Esophagus (tissue), 2 donors: ENCODE data around the gene CARD10. TPM values are rescaled to one million over a fixed set of nuclear protein-coding genes. Genes with fewer than 3 reads are reported as not detected.

Experiments used
- H3K27ac ChIP-seq, 2 donors: one replicate each; pipeline ENCODE4 v1.5.1; 2013; ENCODE audit warnings: low read depth in 2 of 2, mild to moderate bottlenecking in 2 of 2, inconsistent platforms in 1 of 2, low read length in 1 of 2, moderate library complexity in 1 of 2
- H3K27me3 ChIP-seq, 2 donors: one replicate each; pipeline ENCODE4 v1.6.1; 2013; ENCODE audit warnings: low read length in 2 of 2, control low read depth in 1 of 2, mild to moderate bottlenecking in 1 of 2; ENCODE audit not compliant: insufficient read depth in 2 of 2, control insufficient read depth in 1 of 2
- H3K36me3 ChIP-seq, 2 donors: one replicate each; pipeline ENCODE4 v1.6.1; 2013; ENCODE audit warnings: low read length in 1 of 2; ENCODE audit not compliant: control insufficient read depth in 2 of 2, insufficient read depth in 2 of 2
- H3K4me1 ChIP-seq, 2 donors: one replicate each; pipeline ENCODE4 v1.6.1; 2013; ENCODE audit warnings: low read length in 1 of 2; ENCODE audit not compliant: control insufficient read depth in 2 of 2, insufficient read depth in 2 of 2
- H3K4me3 ChIP-seq, 2 donors: one replicate each; pipeline ENCODE4 v1.5.1; 2013; ENCODE audit warnings: low read length in 2 of 2, mild to moderate bottlenecking in 2 of 2, low read depth in 1 of 2, moderate library complexity in 1 of 2
- H3K9me3 ChIP-seq, 2 donors: one replicate each; pipeline ENCODE4 v1.6.1; 2013; ENCODE audit warnings: mild to moderate bottlenecking in 2 of 2, low read depth in 1 of 2, low read length in 1 of 2, moderate library complexity in 1 of 2; ENCODE audit not compliant: control insufficient read depth in 2 of 2, insufficient read depth in 1 of 2
- WGBS, 2 donors: extraction: QIAGEN DNeasy Blood & Tissue Kit; methylation state at CpG; one replicate each; pipeline ENCODE4 v1.1.7; 2013; 5-methylcytosine and 5-hydroxymethylcytosine counted together
- polyA plus RNA-seq, 2 donors: library from polyadenylated mRNA; stranded (reverse); fragments of 200-250 nt; gene quantifications; one replicate each; pipeline ENCODE4 v1.2.3, GENCODE V29; 2013
- donor health status: healthy with polysubstance abuse.
- donor health status: Bipolar disorder and iron deficiency.

CARD10 gene
- polyA plus RNA-seq, 2 donors: 13.0 to 13.1 TPM

DNA sequence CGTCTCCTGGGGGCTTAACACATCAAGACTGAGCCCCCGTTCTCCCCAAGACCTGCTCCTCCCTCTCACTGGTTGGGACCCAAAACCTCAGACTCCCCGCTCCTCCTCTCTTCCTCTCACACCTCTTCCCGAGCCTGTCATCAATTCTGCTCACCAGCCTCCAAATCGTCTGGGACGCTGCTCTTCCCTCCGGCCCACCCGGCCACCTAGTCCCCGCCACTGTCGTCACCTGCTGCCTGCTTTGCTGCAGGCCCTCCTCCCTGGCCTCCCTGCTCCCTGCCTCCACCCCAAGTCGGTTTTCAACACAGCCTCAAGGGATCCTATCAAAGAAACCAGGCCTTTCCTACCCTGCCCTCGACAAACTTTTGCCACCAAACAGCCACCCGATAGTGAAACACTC is 36.2 kb downstream of the CARD10 start:
- no peak overlapping the region for H3K4me3 ChIP-seq
- WGBS, 2 donors: 72 to 73% methylated on average over 13 of the region's 13 CpGs
- H3K27ac ChIP-seq: no peak overlapping the region
- H3K36me3 ChIP-seq: peaks cover 0 to 4% of the 10 kb centered on the region in 2 donors
- no peaks in the 10 kb centered on the region for H3K27me3 ChIP-seq
- peaks cover 0 to 13% of the 10 kb centered on the region in 2 donors for H3K4me1 ChIP-seq
- H3K9me3 ChIP-seq: no peaks in the 10 kb centered on the region

DNA sequence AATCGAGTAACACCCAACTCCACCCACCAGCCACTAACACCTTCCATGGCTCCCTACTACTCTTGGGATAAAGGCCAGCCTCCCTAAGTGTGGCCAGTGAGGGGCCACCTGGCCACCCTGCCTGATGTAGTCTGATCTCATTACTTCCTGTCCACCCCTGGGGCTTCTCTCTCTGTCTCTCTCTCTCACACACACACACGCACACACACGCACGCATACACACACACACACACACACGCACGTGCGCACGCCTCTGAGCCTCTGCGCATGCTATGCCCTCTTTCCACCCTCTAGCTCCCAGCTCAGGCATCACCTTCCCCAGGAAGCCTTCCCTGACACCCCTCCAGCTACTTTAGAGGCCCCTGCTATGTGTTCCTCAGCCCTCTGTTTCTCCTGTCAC is 37.0 kb downstream of the CARD10 start:
- 78 to 86% methylated on average over 9 of the region's 9 CpGs for WGBS, 2 donors
- no peaks in the 10 kb centered on the region for H3K9me3 ChIP-seq

DNA sequence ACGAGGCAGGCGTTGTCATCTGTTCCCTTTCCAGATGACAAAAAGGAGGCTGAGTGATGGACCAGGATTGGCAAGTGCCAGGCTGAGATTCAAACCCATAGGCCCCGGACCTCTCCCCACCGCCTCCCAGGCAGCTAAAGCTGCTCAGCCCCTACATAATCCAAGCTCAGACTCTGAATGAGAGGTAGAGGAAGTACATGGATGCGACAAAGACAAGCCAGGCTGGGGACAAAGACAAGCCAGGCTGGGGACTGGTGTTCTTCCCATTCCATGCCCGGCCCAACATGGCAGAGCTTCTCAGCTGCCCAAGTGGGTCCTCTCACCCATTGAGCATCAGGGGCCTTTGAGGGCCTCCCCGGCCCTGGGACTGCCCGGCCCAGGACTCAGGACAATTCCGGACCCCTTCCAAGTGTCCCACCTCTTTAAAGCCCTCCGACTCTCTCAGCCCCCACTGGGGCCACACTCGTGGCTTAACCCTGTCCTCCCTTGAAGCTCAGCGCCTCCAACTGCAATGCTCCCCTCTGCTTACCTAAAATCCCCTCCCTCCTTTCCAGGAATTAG is 37.8 kb downstream of the CARD10 start:
- Histone ChIP-seq H3K4me3 (no peak overlapping the region), H3K27me3 (no peaks in the 10 kb centered on the region), H3K9me3 (no peaks in the 10 kb centered on the region), H3K27ac (no peak overlapping the region), H3K36me3 (peaks cover 0 to 4% of the 10 kb centered on the region in 2 donors), H3K4me1 (peaks cover 0 to 8% of the 10 kb centered on the region in 2 donors)
- 83 to 84% methylated on average over 12 of the region's 12 CpGs for WGBS, 2 donors

More for the DNA sequence above, 37.0 kb downstream of the CARD10 start:
- Histone ChIP-seq H3K36me3 (peaks cover 0 to 4% of the 10 kb centered on the region in 2 donors), H3K27ac (no peak overlapping the region), H3K4me3 (no peak overlapping the region), H3K27me3 (no peaks in the 10 kb centered on the region), H3K4me1 (peaks cover 0 to 13% of the 10 kb centered on the region in 2 donors)

DNA sequence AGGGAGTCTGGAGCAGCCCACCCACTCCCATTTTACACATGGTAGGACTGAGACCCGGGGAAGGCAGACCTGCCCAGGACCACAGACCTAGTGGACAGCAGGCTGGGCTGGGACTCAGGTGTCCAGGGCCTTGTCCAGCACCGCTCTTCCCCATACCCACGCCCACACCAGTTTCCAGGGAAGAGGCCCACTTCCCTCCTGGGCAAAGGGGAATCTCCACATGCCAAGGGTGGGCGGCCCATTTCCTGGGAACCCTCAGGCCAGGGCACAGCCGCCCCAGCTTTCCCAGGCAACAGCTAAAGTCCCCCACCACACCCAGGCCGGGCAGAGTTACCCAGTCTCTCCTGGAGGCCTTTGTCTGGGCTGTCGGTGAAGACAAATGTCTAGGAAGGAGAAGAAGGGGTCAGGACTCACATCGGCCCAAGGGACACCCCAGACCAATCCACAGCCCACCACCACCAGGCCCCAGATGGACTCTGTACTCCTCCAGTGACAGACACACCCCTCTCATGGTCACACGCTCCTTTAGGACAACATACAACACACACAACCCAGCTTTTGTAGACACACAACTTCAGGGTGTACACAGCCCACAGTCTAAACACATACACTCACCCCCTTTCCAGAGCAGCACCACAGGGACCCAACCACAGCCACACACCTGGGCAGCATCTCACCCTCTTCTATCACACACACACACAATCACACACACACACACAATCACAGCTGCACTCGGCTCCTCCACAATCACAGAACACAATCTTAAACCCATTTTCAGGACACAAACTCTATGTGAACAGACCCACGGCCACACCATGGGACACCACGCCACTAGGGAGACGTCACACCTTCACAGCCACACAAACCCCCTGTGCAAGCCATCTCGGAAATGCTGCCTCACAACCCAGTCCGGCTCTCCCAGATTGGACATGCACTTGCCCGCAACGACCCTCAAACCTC is 38.5 kb downstream of the CARD10 start:
- Histone ChIP-seq H3K9me3 (no peaks in the 10 kb centered on the region), H3K4me1 (peaks cover 0 to 3% of the 10 kb centered on the region in 2 donors), H3K27me3 (no peaks in the 10 kb centered on the region), H3K4me3 (no peak overlapping the region), H3K27ac (no peak overlapping the region), H3K36me3 (peaks cover 0 to 4% of the 10 kb centered on the region in 2 donors)
- 82 to 85% methylated on average over 17 of the region's 17 CpGs for whole genome bisulfite sequencing, 2 donors

DNA sequence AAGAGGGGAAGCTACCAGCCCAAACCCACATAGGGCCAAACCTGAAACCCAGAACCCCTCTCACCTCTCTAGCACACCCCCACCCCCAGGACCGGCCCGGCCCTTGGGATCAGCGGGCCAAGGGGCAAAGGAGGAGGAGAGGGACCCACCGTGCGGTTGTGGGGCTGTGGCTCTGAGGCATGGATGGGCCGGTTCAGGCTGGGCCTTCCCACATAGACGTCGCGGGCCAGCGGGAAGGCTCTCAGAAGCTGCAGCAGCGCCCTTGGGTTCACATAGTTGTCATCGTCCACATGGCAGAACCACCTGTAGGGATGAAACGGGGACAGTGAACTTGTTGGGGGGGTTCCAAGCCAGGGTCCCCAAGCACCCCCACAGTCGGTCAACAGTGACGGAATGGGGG is 40.0 kb downstream of the CARD10 start:
- Histone ChIP-seq H3K36me3 (peaks cover 0 to 4% of the 10 kb centered on the region in 2 donors), H3K4me1 (peaks cover 0 to 3% of the 10 kb centered on the region in 2 donors), H3K27me3 (no peaks in the 10 kb centered on the region), H3K4me3 (no peak overlapping the region), H3K27ac (no peak overlapping the region), H3K9me3 (no peaks in the 10 kb centered on the region)
- 86 to 87% methylated on average over 15 of the region's 15 CpGs for WGBS, 2 donors

DNA sequence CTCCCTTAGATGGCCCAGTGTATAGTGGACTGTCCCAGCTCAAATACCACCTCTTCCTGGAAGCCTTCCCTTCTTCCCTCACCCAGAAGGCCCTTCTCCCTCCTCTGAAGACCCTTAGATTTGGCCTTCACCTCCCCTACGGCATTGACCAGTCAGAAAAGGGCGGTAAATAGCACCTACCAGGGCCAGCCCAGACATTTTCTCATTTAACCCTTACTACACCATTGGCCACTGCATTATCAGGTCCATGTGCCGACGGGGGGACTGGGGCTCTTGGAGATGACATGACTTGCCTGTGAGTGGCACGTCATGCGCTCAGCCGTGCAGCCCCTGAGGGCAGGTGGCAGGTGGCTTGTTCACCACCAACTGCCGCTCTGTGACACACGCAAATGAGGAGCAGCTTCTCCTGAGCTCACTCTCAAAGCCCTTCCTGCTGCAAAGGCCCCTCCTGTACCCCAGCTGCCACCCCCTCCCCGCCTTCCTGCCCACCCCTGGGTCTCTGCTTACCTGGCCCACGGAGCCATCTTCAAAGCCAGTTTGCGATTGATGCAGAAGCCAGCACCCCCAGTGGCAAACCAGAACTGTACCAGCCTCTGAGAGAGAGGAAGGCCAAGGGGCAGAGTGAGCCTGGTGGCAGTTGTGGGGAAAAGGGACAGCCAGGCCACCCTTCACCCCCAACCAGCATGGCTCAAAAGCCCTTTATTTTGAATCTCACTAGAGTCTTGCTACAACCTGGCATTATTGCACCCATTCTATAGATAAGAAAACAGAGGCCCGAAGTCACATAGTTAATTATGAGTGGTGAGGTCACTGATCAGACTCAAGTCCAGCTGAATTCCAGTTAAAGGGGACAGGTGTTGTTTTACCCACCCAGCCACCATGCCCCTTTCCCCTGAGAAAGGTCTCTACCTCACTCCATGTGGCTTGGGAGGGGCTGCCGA is 42.6 kb downstream of the CARD10 start:
- Histone ChIP-seq H3K27ac (no peak overlapping the region), H3K9me3 (no peaks in the 10 kb centered on the region), H3K27me3 (no peaks in the 10 kb centered on the region), H3K36me3 (peaks cover 0 to 4% of the 10 kb centered on the region in 2 donors), H3K4me1 (no peaks in the 10 kb centered on the region), H3K4me3 (no peak overlapping the region)
- WGBS, 2 donors: 73 to 79% methylated on average over 14 of the region's 14 CpGs

DNA sequence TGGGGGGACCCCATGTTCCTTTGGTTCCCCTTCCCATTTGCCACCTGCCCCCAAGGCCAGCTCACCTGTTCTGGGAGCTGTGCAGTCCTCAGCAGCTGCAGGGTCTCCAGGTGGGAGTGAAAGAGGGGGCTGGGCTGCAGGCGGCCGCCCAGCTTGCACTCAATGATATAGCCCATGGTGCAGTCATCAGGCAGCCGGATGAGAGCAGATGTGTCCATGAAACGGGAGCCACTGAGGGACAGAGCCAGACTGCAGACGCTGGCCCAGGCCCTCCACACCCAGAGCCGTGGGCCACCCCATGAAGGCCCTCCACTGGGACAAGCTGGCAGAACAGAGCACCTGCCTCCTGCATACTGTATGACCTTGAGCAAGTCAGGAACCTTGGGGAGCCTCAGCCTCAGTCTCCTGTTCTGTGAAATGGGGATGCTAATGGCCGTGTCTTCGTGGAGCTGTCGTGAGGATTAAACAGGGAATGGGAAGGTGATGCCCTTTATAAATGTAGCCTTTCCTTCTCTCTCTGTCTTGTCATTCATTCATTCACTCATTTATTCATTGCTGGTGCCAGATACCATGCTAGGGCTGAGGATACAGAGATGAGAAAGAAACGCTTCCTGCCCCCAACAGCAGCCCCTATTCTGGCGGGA is 44.6 kb downstream of the CARD10 start:
- Histone ChIP-seq H3K9me3 (no peaks in the 10 kb centered on the region), H3K27me3 (no peaks in the 10 kb centered on the region), H3K36me3 (peaks cover 0 to 4% of the 10 kb centered on the region in 2 donors), H3K27ac (no peak overlapping the region), H3K4me3 (no peak overlapping the region), H3K4me1 (no peaks in the 10 kb centered on the region)
- WGBS, 2 donors: 84 to 88% methylated on average over 11 of the region's 11 CpGs

DNA sequence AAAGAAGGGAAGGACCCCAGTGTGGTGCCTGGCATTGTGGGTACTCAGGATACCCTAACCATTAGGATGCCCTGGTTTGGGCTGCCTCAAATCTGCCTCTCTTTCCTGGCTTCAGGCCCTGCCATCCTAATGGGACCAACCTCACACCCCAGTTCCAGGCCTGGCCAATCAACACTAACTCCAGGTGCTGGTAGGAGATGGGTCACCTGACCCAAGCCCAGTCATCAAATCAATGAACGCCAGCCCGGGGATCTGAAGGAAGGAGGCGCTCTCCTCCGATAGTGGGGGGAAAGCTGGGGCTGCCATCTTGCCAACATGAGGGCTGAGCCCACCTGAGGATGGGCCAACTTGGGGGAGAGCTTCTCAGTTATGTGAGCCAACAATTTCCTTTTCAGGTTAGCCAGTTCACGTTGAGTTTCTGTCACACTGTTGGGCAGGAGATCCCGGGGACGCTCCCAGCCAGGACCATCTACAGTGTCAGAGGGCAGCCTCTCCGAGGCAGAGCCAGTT is 45.7 kb downstream of the CARD10 start:
- 74 to 83% methylated on average over 8 of the region's 8 CpGs for WGBS, 2 donors
- Histone ChIP-seq H3K4me3 (no peak overlapping the region), H3K36me3 (no peaks in the 10 kb centered on the region), H3K4me1 (no peaks in the 10 kb centered on the region), H3K27me3 (no peaks in the 10 kb centered on the region), H3K27ac (no peak overlapping the region), H3K9me3 (no peaks in the 10 kb centered on the region)
